Measurements from ENCODE around the gene GAREM2.
A peak's percentile ranks its signal among the peaks of the same experiment; 100 is the strongest.

GAREM2 gene

DNA sequence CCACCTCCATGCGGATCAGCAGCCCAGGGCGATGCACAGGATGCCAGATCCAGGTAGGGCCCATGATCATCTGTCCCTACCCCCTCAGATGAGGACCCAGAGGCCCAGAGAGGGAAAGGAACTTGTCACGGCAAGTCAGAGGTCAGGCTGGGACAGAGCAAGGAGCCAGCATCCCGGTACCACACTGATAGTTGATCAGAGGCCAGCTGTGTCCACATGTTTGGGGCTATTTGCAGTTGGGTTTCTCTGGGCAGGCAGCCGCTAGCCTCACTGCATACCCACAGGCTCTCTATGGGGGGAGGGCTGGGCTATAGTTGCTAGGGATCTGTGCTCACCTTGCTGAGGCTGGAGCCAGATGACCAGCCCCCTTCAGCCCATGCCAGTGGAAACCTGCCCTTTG is 9.6 kb downstream of the GAREM2 start:
- no peak overlapping the region for H3K4me3 ChIP-seq (ENCODE audit: low read length)
- H3K27me3 ChIP-seq (replicated peaks; ENCODE audit: control insufficient read depth, insufficient read depth, low read length), result no peaks in the 10 kb centered on the region
- H3K4me1 ChIP-seq (ENCODE audit: control insufficient read depth, insufficient read depth, low read length), result peaks cover 11% of the 10 kb centered on the region
- no peaks in the 10 kb centered on the region for H3K36me3 ChIP-seq (ENCODE audit: control insufficient read depth, insufficient read depth, low read length, severe bottlenecking)
- no peak overlapping the region for H3K9ac ChIP-seq (ENCODE audit: low read length)
- no peaks in the 10 kb centered on the region for H3K9me3 ChIP-seq (ENCODE audit: control insufficient read depth, low read length)
- no peak for DNase-seq (ENCODE audit: low read depth)

DNA sequence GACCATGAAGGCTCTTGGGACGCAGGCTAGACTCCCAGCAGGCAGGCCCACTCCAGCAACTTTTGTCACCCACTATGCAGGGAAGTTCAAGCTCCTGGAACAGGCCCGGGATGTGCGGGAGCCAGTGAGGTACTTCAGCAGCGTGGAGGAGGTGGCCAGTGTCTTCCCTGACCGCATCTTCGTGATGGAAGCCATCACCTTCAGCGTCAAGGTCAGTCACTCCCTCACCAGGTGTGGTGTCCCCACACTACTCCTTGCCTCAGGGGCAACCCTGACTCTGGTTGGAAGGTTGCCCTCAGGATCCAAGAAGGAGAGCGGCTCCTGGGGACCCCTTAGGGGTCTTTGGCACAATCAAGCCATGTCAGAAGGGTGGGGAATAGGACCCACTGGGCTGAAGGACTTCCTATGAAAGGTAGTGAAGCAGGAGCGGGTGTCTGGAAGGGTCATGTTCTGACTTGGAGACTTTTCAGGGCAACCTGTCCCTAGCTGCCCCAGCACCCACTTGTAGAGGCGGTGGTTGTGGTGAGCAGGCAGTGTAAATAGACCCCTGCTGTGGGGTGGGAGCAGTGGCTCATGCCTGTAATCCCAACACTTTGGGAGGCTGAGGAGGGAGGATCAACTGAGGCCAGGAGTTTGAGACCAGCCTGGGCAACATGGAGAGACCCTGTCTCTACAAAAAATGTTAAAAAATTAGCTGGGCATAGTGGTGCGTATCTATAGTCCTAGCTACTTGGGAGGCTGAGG is 10.2 kb downstream of the GAREM2 start:
- no peak overlapping the region for H3K9ac ChIP-seq (ENCODE audit: low read length)
- H3K4me3 ChIP-seq (ENCODE audit: low read length), result no peak overlapping the region
- H3K27me3 ChIP-seq (replicated peaks; ENCODE audit: control insufficient read depth, insufficient read depth, low read length), result no peaks in the 10 kb centered on the region
- DNase-seq (ENCODE audit: low read depth), result no peak
- H3K9me3 ChIP-seq (ENCODE audit: control insufficient read depth, low read length), result no peaks in the 10 kb centered on the region
- H3K36me3 ChIP-seq (ENCODE audit: control insufficient read depth, insufficient read depth, low read length, severe bottlenecking), result no peaks in the 10 kb centered on the region
- H3K4me1 ChIP-seq (ENCODE audit: control insufficient read depth, insufficient read depth, low read length), result peaks cover 11% of the 10 kb centered on the region

- H3K4me3 ChIP-seq (ENCODE audit: low read length), result peak overlapping the region; percentile 86
Observed at GRCh38 chr2:26184121-26184520, 11.2 kb downstream of the GAREM2 start.

GRCh38 chr2:26184555-26185303 is 11.8 kb downstream of the GAREM2 start:
- Histone ChIP-seq H3K9ac (ENCODE audit: low read length) (peak overlapping the region; percentile 84), H3K9me3 (ENCODE audit: control insufficient read depth, low read length) (no peaks in the 10 kb centered on the region), H3K27me3 (replicated peaks; ENCODE audit: control insufficient read depth, insufficient read depth, low read length) (no peaks in the 10 kb centered on the region), H3K4me1 (ENCODE audit: control insufficient read depth, insufficient read depth, low read length) (peaks cover 15% of the 10 kb centered on the region), H3K36me3 (ENCODE audit: control insufficient read depth, insufficient read depth, low read length, severe bottlenecking) (peaks cover under 1% of the 10 kb centered on the region), H3K4me3 (ENCODE audit: low read length) (peak overlapping the region; percentile 86)
- DNase-seq (ENCODE audit: low read depth), result peak; percentile 92

More at GRCh38 chr2:26184121-26184520, 11.2 kb downstream of the GAREM2 start:
- Histone ChIP-seq H3K9me3 (ENCODE audit: control insufficient read depth, low read length) (no peaks in the 10 kb centered on the region), H3K36me3 (ENCODE audit: control insufficient read depth, insufficient read depth, low read length, severe bottlenecking) (no peaks in the 10 kb centered on the region), H3K27me3 (replicated peaks; ENCODE audit: control insufficient read depth, insufficient read depth, low read length) (no peaks in the 10 kb centered on the region), H3K9ac (ENCODE audit: low read length) (peak overlapping the region; percentile 84), H3K4me1 (ENCODE audit: control insufficient read depth, insufficient read depth, low read length) (peaks cover 19% of the 10 kb centered on the region)
- no peak for DNase-seq (ENCODE audit: low read depth)

- H3K9ac ChIP-seq (ENCODE audit: low read length), result peak overlapping the region; percentile 84
- peaks cover 7% of the 10 kb centered on the region for H3K36me3 ChIP-seq (ENCODE audit: control insufficient read depth, insufficient read depth, low read length, severe bottlenecking)
- peaks cover 15% of the 10 kb centered on the region for H3K4me1 ChIP-seq (ENCODE audit: control insufficient read depth, insufficient read depth, low read length)
- peak overlapping the region; percentile 86 for H3K4me3 ChIP-seq (ENCODE audit: low read length)
- no peaks in the 10 kb centered on the region for H3K9me3 ChIP-seq (ENCODE audit: control insufficient read depth, low read length)
- no peak for DNase-seq (ENCODE audit: low read depth)
- no peaks in the 10 kb centered on the region for H3K27me3 ChIP-seq (replicated peaks; ENCODE audit: control insufficient read depth, insufficient read depth, low read length)
Observed at GRCh38 chr2:26185304-26185928, 12.5 kb downstream of the GAREM2 start.

GRCh38 chr2:26185954-26186770 is 13.3 kb downstream of the GAREM2 start:
- Histone ChIP-seq H3K27me3 (replicated peaks; ENCODE audit: control insufficient read depth, insufficient read depth, low read length) (no peaks in the 10 kb centered on the region), H3K9me3 (ENCODE audit: control insufficient read depth, low read length) (no peaks in the 10 kb centered on the region), H3K9ac (ENCODE audit: low read length) (peak overlapping the region; percentile 84), H3K4me1 (ENCODE audit: control insufficient read depth, insufficient read depth, low read length) (peaks cover 15% of the 10 kb centered on the region), H3K36me3 (ENCODE audit: control insufficient read depth, insufficient read depth, low read length, severe bottlenecking) (peaks cover 15% of the 10 kb centered on the region), H3K4me3 (ENCODE audit: low read length) (peak overlapping the region; percentile 86)
- DNase-seq (ENCODE audit: low read depth), result no peak

DNA sequence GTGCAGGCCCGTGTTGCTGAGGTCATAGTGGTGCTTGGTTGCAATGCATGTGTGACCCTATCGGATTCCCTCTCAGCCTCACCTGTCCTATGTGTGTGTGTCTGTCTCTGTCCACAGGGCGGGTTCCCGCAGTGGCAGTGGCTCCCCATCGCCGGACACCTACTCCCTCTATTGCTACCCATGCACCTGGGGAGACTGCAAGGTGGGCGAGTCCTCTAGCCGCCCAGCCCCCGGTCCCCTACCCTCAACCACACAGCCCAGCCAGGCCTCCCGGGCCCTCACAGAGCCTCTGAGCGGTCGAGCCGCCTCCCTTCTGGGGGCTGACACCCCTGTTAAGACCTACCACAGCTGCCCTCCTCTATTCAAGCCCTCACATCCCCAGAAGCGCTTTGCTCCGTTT is 14.2 kb downstream of the GAREM2 start:
- Histone ChIP-seq H3K4me1 (ENCODE audit: control insufficient read depth, insufficient read depth, low read length) (peaks cover 15% of the 10 kb centered on the region), H3K36me3 (ENCODE audit: control insufficient read depth, insufficient read depth, low read length, severe bottlenecking) (peaks cover 24% of the 10 kb centered on the region), H3K27me3 (replicated peaks; ENCODE audit: control insufficient read depth, insufficient read depth, low read length) (no peaks in the 10 kb centered on the region), H3K9me3 (ENCODE audit: control insufficient read depth, low read length) (no peaks in the 10 kb centered on the region), H3K4me3 (ENCODE audit: low read length) (no peak overlapping the region), H3K9ac (ENCODE audit: low read length) (no peak overlapping the region)
- no peak for DNase-seq (ENCODE audit: low read depth)

DNA sequence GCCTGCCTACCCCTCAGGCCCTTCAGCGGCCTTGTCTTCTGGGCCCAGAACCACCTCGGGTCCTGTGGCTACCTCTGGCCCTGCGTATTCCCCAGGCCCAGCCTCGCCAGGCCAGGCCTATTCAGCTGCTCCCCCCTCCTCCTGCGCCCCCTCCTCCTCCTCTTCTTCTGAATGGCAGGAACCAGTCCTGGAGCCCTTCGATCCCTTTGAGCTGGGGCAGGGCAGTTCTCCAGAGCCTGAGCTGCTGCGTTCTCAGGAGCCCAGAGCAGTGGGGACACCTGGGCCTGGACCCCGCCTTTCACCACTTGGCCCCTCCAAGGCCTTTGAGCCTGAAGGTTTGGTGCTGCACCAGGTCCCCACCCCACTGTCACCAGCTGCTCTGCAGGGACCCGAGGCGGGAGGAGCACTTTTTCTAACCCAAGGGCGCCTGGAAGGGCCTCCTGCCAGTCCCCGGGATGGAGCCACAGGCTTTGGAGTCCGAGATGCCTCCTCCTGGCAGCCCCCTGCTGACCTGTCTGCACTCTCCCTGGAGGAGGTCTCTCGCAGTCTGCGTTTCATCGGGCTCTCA is 14.7 kb downstream of the GAREM2 start:
- Histone ChIP-seq H3K36me3 (ENCODE audit: control insufficient read depth, insufficient read depth, low read length, severe bottlenecking) (peaks cover 29% of the 10 kb centered on the region), H3K9me3 (ENCODE audit: control insufficient read depth, low read length) (no peaks in the 10 kb centered on the region), H3K27me3 (replicated peaks; ENCODE audit: control insufficient read depth, insufficient read depth, low read length) (no peaks in the 10 kb centered on the region), H3K4me3 (ENCODE audit: low read length) (no peak overlapping the region), H3K4me1 (ENCODE audit: control insufficient read depth, insufficient read depth, low read length) (peaks cover 15% of the 10 kb centered on the region), H3K9ac (ENCODE audit: low read length) (no peak overlapping the region)
- no peak for DNase-seq (ENCODE audit: low read depth)

GRCh38 chr2:26189123-26189522 is 16.2 kb downstream of the GAREM2 start:
- Histone ChIP-seq H3K36me3 (ENCODE audit: control insufficient read depth, insufficient read depth, low read length, severe bottlenecking) (peaks cover 44% of the 10 kb centered on the region), H3K4me1 (ENCODE audit: control insufficient read depth, insufficient read depth, low read length) (peaks cover 15% of the 10 kb centered on the region), H3K27me3 (replicated peaks; ENCODE audit: control insufficient read depth, insufficient read depth, low read length) (no peaks in the 10 kb centered on the region), H3K4me3 (ENCODE audit: low read length) (no peak overlapping the region), H3K9ac (ENCODE audit: low read length) (no peak overlapping the region), H3K9me3 (ENCODE audit: control insufficient read depth, low read length) (no peaks in the 10 kb centered on the region)
- DNase-seq (ENCODE audit: low read depth), result no peak

- H3K4me1 ChIP-seq (ENCODE audit: control insufficient read depth, insufficient read depth, low read length), result peaks cover 15% of the 10 kb centered on the region
- DNase-seq (ENCODE audit: low read depth), result no peak
- no peak overlapping the region for H3K4me3 ChIP-seq (ENCODE audit: low read length)
- peaks cover 51% of the 10 kb centered on the region for H3K36me3 ChIP-seq (ENCODE audit: control insufficient read depth, insufficient read depth, low read length, severe bottlenecking)
- H3K9me3 ChIP-seq (ENCODE audit: control insufficient read depth, low read length), result no peaks in the 10 kb centered on the region
- no peaks in the 10 kb centered on the region for H3K27me3 ChIP-seq (replicated peaks; ENCODE audit: control insufficient read depth, insufficient read depth, low read length)
- no peak overlapping the region for H3K9ac ChIP-seq (ENCODE audit: low read length)
Observed at GRCh38 chr2:26189751-26190150, 16.9 kb downstream of the GAREM2 start.
